ENCODE results near the gene PSEN2. TPM values are rescaled to one million over a fixed set of nuclear protein-coding genes. Genes with fewer than 3 reads are reported as not detected.

Gene PSEN2
- total RNA-seq, 1 donor from 2014 or later = 19.8 TPM

GRCh38 chr1:226877669-226878068, 7.3 kb downstream of the PSEN2 start:
- Mint-ChIP-seq H3K27ac (ENCODE audit: unreplicated experiment) (no peak overlapping the region), H3K36me3 (ENCODE audit: low read depth, unreplicated experiment) (peaks cover 25% of the 10 kb centered on the region)

GRCh38 chr1:226880372-226881287, 10.2 kb downstream of the PSEN2 start:
- DNase-seq (ENCODE audit: low spot score) = no peak
- TF ChIP-seq CTCF (IDR thresholded peaks at IDR 0.05; ENCODE audit: unreplicated experiment) = no peak
- H3K27ac Mint-ChIP-seq (ENCODE audit: unreplicated experiment) = peak overlapping the region; percentile 32
- peaks cover 34% of the 10 kb centered on the region for H3K36me3 Mint-ChIP-seq (ENCODE audit: low read depth, unreplicated experiment)
- H3K4me1 Mint-ChIP-seq (ENCODE audit: unreplicated experiment) = peaks cover 17% of the 10 kb centered on the region
- no peaks in the 10 kb centered on the region for H3K9me3 Mint-ChIP-seq (ENCODE audit: unreplicated experiment)
- H3K4me3 Mint-ChIP-seq (ENCODE audit: unreplicated experiment) = peak overlapping the region; percentile 54
- H3K27me3 Mint-ChIP-seq (ENCODE audit: unreplicated experiment) = peaks cover 10% of the 10 kb centered on the region

More at GRCh38 chr1:226877669-226878068, 7.3 kb downstream of the PSEN2 start:
- DNase-seq (ENCODE audit: low spot score) = no peak
- Mint-ChIP-seq H3K27me3 (ENCODE audit: unreplicated experiment) (peaks cover 8% of the 10 kb centered on the region), H3K9me3 (ENCODE audit: unreplicated experiment) (no peaks in the 10 kb centered on the region), H3K4me3 (ENCODE audit: unreplicated experiment) (no peak overlapping the region), H3K4me1 (ENCODE audit: unreplicated experiment) (peaks cover 13% of the 10 kb centered on the region)
- TF ChIP-seq CTCF (IDR thresholded peaks at IDR 0.05; ENCODE audit: unreplicated experiment) = no peak

- H3K27me3 Mint-ChIP-seq (ENCODE audit: unreplicated experiment) = peaks cover 12% of the 10 kb centered on the region
- H3K9me3 Mint-ChIP-seq (ENCODE audit: unreplicated experiment) = no peaks in the 10 kb centered on the region
- peaks cover 22% of the 10 kb centered on the region for H3K4me1 Mint-ChIP-seq (ENCODE audit: unreplicated experiment)
Measured at GRCh38 chr1:226881515-226882185, 11.2 kb downstream of the PSEN2 start.

GRCh38 chr1:226882187-226882586, 11.8 kb downstream of the PSEN2 start:
- H3K9me3 Mint-ChIP-seq (ENCODE audit: unreplicated experiment) = no peaks in the 10 kb centered on the region
- TF ChIP-seq CTCF (IDR thresholded peaks at IDR 0.05; ENCODE audit: unreplicated experiment) = no peak
- no peak overlapping the region for H3K4me3 Mint-ChIP-seq (ENCODE audit: unreplicated experiment)
- peaks cover 11% of the 10 kb centered on the region for H3K27me3 Mint-ChIP-seq (ENCODE audit: unreplicated experiment)
- H3K4me1 Mint-ChIP-seq (ENCODE audit: unreplicated experiment) = peaks cover 22% of the 10 kb centered on the region
- H3K27ac Mint-ChIP-seq (ENCODE audit: unreplicated experiment) = no peak overlapping the region
- no peak for DNase-seq (ENCODE audit: low spot score)
- H3K36me3 Mint-ChIP-seq (ENCODE audit: low read depth, unreplicated experiment) = peaks cover 27% of the 10 kb centered on the region

More at GRCh38 chr1:226881515-226882185, 11.2 kb downstream of the PSEN2 start:
- peaks cover 31% of the 10 kb centered on the region for H3K36me3 Mint-ChIP-seq (ENCODE audit: low read depth, unreplicated experiment)
- H3K27ac Mint-ChIP-seq (ENCODE audit: unreplicated experiment) = no peak overlapping the region
- DNase-seq (ENCODE audit: low spot score) = no peak
- no peak for TF ChIP-seq CTCF (IDR thresholded peaks at IDR 0.05; ENCODE audit: unreplicated experiment)
- peak overlapping the region; percentile 54 for H3K4me3 Mint-ChIP-seq (ENCODE audit: unreplicated experiment)
